Measurements from ENCODE around the gene ZNF566. TPM values are rescaled to one million over a fixed set of nuclear protein-coding genes. Genes with fewer than 3 reads are reported as not detected.
A peak's percentile ranks its signal among the peaks of the same experiment; 100 is the strongest.

The ZNF566 gene
- total and polyA plus RNA-seq, 2 of the 13 experiments (the other 11 are each of a cell fraction or from before 2014, with no cell fraction given), result 4.8 to 13.7 TPM

DNA sequence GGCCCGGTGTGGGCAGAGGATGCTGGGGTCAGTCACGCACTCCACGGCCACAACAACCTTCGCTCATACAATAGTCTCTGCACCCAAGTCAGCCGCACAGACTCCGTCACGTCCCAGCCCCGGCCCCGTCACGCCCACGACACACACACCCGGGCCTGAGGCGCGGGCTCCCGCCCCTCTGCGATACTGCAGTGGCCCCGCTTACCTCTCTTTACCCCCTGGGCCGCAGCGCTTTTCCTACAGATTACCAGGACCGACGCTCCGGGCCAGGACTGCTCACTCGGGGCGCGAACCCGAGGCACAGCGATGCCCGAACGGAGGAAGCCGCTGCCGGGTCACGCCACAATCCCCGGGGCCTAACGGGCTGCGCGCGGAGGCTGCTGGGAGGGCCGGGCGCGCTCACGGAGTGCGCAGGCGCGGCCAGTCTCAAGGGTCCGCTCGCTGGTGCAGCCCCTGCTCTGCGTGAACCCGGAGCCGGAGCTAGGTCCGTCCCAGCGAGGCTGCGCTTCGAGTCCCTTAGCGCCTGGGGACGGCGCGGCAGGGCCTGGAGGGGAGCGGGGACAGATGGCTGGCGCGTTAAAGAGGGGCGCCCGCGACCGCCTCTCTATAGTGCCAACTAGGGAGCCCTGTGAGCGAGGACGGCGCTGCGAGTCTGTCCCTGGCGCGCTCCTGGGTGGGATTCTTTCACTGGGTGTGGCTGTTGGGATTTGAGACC, 70.9 kb downstream of the ZNF566 start, which contains the start of gene ZFP82 (continued):
- TF ChIP-seq, protein P1, sequence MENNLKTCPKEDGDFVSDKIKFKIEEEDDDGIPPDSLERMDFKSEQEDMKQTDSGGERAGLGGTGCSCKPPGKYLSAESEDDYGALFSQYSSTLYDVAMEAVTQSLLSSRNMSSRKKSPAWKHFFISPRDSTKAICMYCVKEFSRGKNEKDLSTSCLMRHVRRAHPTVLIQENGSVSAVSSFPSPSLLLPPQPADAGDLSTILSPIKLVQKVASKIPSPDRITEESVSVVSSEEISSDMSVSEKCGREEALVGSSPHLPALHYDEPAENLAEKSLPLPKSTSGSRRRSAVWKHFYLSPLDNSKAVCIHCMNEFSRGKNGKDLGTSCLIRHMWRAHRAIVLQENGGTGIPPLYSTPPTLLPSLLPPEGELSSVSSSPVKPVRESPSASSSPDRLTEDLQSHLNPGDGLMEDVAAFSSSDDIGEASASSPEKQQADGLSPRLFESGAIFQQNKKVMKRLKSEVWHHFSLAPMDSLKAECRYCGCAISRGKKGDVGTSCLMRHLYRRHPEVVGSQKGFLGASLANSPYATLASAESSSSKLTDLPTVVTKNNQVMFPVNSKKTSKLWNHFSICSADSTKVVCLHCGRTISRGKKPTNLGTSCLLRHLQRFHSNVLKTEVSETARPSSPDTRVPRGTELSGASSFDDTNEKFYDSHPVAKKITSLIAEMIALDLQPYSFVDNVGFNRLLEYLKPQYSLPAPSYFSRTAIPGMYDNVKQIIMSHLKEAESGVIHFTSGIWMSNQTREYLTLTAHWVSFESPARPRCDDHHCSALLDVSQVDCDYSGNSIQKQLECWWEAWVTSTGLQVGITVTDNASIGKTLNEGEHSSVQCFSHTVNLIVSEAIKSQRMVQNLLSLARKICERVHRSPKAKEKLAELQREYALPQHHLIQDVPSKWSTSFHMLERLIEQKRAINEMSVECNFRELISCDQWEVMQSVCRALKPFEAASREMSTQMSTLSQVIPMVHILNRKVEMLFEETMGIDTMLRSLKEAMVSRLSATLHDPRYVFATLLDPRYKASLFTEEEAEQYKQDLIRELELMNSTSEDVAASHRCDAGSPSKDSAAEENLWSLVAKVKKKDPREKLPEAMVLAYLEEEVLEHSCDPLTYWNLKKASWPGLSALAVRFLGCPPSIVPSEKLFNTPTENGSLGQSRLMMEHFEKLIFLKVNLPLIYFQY (CRISPR knock-in tag; IDR thresholded peaks at IDR 0.05; ENCODE audit: borderline replicate concordance), result 0 out of 2 replicates have a peak, but pooled peaks have one; percentile 39
- TF ChIP-seq HIVEP1 (CRISPR knock-in tag; IDR thresholded peaks at IDR 0.05) (no peak), ZNF556 (CRISPR knock-in tag; IDR thresholded peaks at IDR 0.05; ENCODE audit: borderline replicate concordance) (peak; percentile 30; the same call in 1 of the 2 replicates), ARNT (IDR thresholded peaks at IDR 0.05) (no peak), TBL1XR1 (IDR thresholded peaks at IDR 0.05; ENCODE audit: borderline replicate concordance, low read length, partially characterized antibody) (no peak), ZSCAN29 (CRISPR knock-in tag; conservative IDR thresholded peaks at IDR 0.05) (peak; percentile 63; the same call in 1 of the 2 replicates), SNRNP70 (IDR thresholded peaks at IDR 0.05; ENCODE audit: low read depth, low read length) (no peak), ZNF615 (CRISPR knock-in tag; IDR thresholded peaks at IDR 0.05; ENCODE audit: borderline replicate concordance) (no peak), ZNF451 (CRISPR knock-in tag; IDR thresholded peaks at IDR 0.05) (no peak), ZNF777 (CRISPR knock-in tag; IDR thresholded peaks at IDR 0.05) (no peak), NKX3-1 (CRISPR knock-in tag; IDR thresholded peaks at IDR 0.05) (no peak), ZNF264 (CRISPR knock-in tag; IDR thresholded peaks at IDR 0.05) (0 out of 2 replicates have a peak, but pooled peaks have one; percentile 46), ZNF577 (CRISPR knock-in tag; IDR thresholded peaks at IDR 0.05; ENCODE audit: borderline replicate concordance, low read depth) (no peak), SMYD3 (CRISPR knock-in tag; IDR thresholded peaks at IDR 0.05) (no peak), ZNF317 (CRISPR knock-in tag; IDR thresholded peaks at IDR 0.05) (no peak; the same call in 1 of the 2 replicates), DNMT3B (CRISPR knock-in tag; conservative IDR thresholded peaks at IDR 0.05) (no peak), ZSCAN20 (CRISPR knock-in tag; IDR thresholded peaks at IDR 0.05; ENCODE audit: borderline replicate concordance) (no peak), JUND (CRISPR knock-in tag; IDR thresholded peaks at IDR 0.05) (no peak), ZNF7 (CRISPR knock-in tag; IDR thresholded peaks at IDR 0.05) (no peak)
- TF ChIP-seq, protein P2, sequence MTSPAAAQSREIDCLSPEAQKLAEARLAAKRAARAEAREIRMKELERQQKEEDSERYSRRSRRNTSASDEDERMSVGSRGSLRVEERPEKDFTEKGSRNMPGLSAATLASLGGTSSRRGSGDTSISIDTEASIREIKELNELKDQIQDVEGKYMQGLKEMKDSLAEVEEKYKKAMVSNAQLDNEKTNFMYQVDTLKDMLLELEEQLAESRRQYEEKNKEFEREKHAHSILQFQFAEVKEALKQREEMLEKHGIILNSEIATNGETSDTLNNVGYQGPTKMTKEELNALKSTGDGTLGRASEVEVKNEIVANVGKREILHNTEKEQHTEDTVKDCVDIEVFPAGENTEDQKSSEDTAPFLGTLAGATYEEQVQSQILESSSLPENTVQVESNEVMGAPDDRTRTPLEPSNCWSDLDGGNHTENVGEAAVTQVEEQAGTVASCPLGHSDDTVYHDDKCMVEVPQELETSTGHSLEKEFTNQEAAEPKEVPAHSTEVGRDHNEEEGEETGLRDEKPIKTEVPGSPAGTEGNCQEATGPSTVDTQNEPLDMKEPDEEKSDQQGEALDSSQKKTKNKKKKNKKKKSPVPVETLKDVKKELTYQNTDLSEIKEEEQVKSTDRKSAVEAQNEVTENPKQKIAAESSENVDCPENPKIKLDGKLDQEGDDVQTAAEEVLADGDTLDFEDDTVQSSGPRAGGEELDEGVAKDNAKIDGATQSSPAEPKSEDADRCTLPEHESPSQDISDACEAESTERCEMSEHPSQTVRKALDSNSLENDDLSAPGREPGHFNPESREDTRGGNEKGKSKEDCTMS (CRISPR knock-in tag; conservative IDR thresholded peaks at IDR 0.05), result no peak
- TF ChIP-seq, protein P3, sequence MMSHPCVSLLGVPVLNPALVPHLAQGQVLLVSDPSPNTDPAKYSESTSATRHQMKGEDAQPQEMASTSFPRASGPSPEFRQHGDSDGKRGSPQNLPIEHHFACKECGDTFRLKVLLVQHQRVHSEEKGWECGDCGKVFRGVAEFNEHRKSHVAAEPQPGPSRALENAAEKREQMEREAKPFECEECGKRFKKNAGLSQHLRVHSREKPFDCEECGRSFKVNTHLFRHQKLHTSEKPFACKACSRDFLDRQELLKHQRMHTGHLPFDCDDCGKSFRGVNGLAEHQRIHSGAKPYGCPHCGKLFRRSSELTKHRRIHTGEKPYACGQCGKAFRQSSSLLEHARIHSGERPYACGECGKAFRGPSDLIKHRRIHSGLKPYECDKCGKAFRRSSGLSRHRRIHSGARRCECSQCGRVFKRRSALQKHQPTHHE (CRISPR knock-in tag; IDR thresholded peaks at IDR 0.05; ENCODE audit: borderline replicate concordance), result no peak
- TF ChIP-seq, protein P4, sequence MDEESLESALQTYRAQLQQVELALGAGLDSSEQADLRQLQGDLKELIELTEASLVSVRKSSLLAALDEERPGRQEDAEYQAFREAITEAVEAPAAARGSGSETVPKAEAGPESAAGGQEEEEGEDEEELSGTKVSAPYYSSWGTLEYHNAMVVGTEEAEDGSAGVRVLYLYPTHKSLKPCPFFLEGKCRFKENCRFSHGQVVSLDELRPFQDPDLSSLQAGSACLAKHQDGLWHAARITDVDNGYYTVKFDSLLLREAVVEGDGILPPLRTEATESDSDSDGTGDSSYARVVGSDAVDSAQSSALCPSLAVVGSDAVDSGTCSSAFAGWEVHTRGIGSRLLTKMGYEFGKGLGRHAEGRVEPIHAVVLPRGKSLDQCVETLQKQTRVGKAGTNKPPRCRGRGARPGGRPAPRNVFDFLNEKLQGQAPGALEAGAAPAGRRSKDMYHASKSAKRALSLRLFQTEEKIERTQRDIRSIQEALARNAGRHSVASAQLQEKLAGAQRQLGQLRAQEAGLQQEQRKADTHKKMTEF (CRISPR knock-in tag; IDR thresholded peaks at IDR 0.05), result peak; percentile 63; the same call in 1 of the 2 replicates
